SJCRH30 (cell line): ENCODE measurements around the gene TLE6. TPM values are rescaled to one million over a fixed set of nuclear protein-coding genes. Genes with fewer than 3 reads are reported as not detected.
"Not testable (repeated sequence)": the region's sequence is repeated elsewhere in the genome, so short reads cannot be mapped to it uniquely, and the experiment has no call there.

Experiments used
- DNase-seq, 2 experiments: peaks; one replicate each; pipeline ENCODE4 v3.0.0-alpha.2; 2015 to 2020
- H3K27ac ChIP-seq: fragments of 250-450 bp; sonication (Bioruptor Pico); 2 replicates; pipeline ENCODE4 v1.5.1; 2020; ENCODE audit warnings: mild to moderate bottlenecking, moderate library complexity
- H3K27me3 ChIP-seq: fragments of 250-450 bp; sonication (Bioruptor Pico); 2 replicates; pipeline ENCODE4 v1.5.1; 2020; ENCODE audit warnings: mild to moderate bottlenecking, moderate library complexity
- H3K36me3 ChIP-seq: fragments of 250-450 bp; sonication (Bioruptor Pico); 2 replicates; pipeline ENCODE4 v1.5.1; 2020; ENCODE audit warnings: mild to moderate bottlenecking, moderate library complexity
- H3K4me1 ChIP-seq: fragments of 250-450 bp; sonication (Bioruptor Pico); 2 replicates; pipeline ENCODE4 v1.5.1; 2020; ENCODE audit warnings: mild to moderate bottlenecking, moderate library complexity
- H3K4me3 ChIP-seq: fragments of 250-450 bp; sonication (Bioruptor Pico); 2 replicates; pipeline ENCODE4 v1.5.1; 2020; ENCODE audit warnings: mild to moderate bottlenecking, moderate library complexity
- H3K9me3 ChIP-seq: fragments of 250-450 bp; sonication (Bioruptor Pico); replicated peaks from 2 replicates; pipeline ENCODE4 v1.5.1; 2020; ENCODE audit warnings: mild to moderate bottlenecking, moderate library complexity
- total RNA-seq: library from RNA; depleted of rRNA; stranded (reverse); fragments of >200 nt; shearing (Covaris generic); gene quantifications from 2 replicates; pipeline ENCODE4 v1.2.3, GENCODE V29; 2014

TLE6 gene
- total RNA-seq, 1 experiment from 2014 or later: 2.6 TPM

DNA sequence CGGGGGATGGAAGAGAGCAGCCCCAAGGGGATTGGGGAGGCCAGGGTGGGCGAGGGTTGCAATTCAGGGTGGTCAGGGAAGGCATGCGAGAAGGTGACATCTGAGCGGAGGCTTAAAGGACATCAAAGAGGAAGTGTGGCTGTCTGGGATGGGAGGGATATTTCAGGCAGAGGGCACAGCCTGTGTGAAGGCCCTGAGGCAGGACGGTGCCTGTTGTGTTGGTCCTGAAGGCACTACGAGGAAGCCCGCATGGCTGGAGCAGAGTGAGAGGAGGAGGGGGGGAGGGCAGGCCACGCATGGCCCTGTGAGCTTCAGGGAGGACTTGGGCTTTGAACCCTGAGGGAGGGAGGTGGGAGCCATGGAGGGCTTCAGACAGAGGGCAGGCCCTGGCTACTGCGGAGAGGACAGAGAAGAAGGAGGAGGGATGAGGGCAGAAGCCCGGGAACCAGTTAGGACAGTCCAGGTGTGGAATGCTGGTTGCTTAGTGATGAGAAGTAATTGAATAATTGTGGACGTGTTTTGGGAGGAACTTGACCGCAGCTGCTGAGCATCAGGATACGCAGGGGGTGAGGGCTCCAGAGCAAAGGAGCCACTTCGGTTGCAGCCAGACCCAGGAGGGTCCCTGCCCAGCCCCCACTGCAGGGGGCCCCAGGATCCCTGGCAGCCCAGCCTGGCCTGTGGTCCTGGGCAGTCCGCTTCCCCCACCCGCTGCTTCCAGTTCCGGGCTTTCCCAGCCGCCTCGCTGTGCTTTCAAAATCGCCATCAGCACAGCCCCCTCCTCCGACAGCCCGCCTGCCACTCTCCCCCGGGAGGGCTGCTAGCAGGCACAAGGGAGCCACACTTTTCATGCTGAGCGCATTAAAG is 6.2 kb downstream of the TLE6 start:
- no peaks in the 10 kb centered on the region for H3K9me3 ChIP-seq
- peak; percentile 95 to 96 for DNase-seq
- H3K4me1 ChIP-seq: peaks cover 16% of the 10 kb centered on the region; the same call in 1 of the 2 replicates
- H3K27me3 ChIP-seq: no peaks in the 10 kb centered on the region
- no peaks in the 10 kb centered on the region for H3K36me3 ChIP-seq
- peak overlapping the region; percentile 63 for H3K27ac ChIP-seq
- H3K4me3 ChIP-seq: peak overlapping the region; percentile 18

DNA sequence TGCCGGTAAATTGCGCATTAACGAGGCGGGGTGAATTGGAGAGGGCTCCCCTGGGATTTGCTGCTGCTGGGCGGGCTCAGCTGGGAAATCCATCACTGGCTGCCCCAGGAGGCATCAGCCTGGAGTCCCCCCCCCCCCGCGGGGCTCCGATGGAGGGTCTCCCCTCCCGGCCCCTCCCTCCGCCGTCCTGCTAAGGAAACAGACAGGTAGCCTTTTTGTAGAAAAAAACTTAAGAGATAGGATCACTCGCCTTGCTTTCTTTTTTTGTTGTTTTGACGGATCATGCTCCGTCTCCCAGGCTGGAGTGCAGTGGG is 6.8 kb downstream of the TLE6 start:
- Histone ChIP-seq H3K9me3 (no peaks in the 10 kb centered on the region), H3K36me3 (no peaks in the 10 kb centered on the region), H3K27ac (peak overlapping the region; percentile 63), H3K27me3 (no peaks in the 10 kb centered on the region), H3K4me1 (peaks cover 16% of the 10 kb centered on the region; the same call in 1 of the 2 replicates), H3K4me3 (peak overlapping the region; percentile 18)
- DNase-seq: no peak

DNA sequence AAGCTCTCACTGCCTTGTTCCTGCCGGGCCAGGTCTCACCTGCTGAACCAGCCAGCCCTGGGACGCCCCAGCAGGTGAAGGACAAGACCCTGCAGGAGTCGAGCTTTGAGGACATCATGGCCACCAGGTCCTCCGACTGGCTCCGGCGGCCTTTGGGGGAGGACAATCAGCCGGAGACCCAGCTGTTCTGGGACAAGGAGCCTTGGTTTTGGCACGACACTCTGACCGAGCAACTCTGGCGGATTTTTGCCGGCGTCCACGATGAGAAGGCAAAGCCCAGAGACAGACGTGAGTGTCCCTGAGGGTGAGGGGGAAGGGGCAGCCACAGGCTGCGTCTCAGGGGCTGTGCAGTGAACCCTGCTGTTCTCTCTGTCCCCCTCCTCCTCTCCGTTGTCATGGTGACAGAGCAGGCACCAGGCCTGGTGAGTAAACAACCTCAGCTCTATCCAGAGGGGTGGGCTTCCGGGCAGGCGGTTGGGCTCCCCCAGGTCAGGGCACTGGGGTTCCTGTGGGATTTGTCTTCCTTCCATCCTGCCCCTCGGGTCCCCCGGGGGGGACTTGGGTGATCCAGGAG is 9.7 kb downstream of the TLE6 start:
- Histone ChIP-seq H3K4me3 (no peak overlapping the region), H3K9me3 (no peaks in the 10 kb centered on the region), H3K27ac (no peak overlapping the region), H3K36me3 (no peaks in the 10 kb centered on the region), H3K4me1 (peaks cover 16% of the 10 kb centered on the region; the same call in 1 of the 2 replicates), H3K27me3 (no peaks in the 10 kb centered on the region)
- DNase-seq: peak; percentile 37 to 38

DNA sequence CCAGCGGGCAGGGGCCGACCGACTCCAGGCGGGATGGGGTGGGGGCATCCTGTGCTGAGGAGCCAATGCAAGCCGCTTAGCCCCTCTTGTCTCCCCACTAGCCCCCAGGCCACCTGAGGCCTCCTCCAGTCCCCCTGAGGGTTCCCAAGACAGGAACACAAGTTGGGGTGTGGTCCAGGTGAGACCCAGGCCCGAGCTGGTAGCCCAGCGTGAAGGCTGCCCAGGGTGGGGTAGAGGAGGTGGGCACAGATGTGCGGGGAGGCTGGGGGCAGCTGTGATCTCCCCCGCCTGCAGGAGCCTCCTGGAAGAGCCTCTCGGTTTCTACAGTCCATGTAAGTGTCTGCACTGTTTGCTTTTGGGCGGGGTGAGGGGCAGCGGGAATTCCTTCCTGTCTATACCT is 10.4 kb downstream of the TLE6 start:
- DNase-seq: no peak
- Histone ChIP-seq H3K36me3 (no peaks in the 10 kb centered on the region), H3K27me3 (no peaks in the 10 kb centered on the region), H3K27ac (no peak overlapping the region), H3K4me1 (peaks cover 13% of the 10 kb centered on the region; the same call in 1 of the 2 replicates), H3K9me3 (no peaks in the 10 kb centered on the region), H3K4me3 (no peak overlapping the region)

DNA sequence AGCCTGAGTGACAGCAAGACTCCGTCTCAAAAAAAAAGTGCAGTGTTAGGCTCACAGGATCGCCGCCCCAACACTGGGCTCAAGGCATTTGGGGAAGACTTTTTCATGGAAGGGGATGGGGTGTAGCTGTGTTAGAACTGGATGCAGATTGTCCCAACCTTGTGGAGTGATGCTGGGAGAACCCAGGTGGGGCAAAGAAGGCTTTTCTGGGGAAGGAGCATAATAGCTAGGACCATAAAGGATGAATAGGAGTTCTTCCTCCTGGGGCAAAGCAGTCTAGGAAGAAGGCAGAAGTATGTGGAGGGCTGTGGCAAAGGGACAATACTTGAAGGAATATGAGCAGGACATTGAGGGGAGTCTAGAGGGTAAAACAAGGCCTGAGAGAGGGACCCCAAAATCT is 11.2 kb downstream of the TLE6 start:
- no peak overlapping the region for H3K4me3 ChIP-seq
- DNase-seq: no peak
- no peaks in the 10 kb centered on the region for H3K27me3 ChIP-seq
- H3K36me3 ChIP-seq: no peaks in the 10 kb centered on the region
- no peak overlapping the region for H3K27ac ChIP-seq
- H3K9me3 ChIP-seq: no peaks in the 10 kb centered on the region
- H3K4me1 ChIP-seq: peaks cover 8% of the 10 kb centered on the region; the same call in 1 of the 2 replicates

DNA sequence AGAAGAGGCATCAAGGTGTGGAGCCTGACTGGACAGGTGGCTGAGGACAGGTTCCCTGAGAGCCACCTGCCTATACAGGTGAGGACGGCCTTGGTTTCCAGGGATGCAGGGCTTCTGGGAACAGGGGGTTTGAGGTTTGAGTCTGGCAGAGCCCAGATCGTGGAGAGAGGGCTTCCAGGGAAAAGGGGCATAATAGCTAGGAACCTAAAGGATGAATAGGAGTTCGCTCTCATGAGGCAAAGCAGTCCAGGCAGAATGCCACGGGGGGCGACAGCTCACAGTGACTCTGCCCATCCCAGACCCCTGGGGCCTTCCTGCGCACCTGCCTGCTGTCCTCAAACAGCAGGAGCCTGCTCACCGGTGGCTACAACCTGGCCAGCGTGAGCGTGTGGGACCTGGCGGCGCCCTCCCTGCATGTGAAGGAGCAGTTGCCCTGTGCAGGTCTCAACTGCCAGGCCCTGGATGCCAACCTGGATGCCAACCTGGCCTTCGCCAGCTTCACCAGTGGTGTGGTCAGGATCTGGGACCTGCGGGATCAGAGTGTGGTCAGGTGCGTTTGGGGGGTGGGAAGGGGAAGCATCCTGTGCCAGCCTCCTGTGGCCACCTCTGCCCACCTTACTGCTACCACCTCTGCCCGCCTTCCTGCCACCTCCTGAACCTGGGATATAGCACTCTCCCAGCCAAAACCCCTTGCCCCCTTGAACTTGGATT is 12.0 kb downstream of the TLE6 start:
- H3K4me3 ChIP-seq: no peak overlapping the region
- H3K4me1 ChIP-seq: peaks cover 6% of the 10 kb centered on the region; the same call in 1 of the 2 replicates
- no peaks in the 10 kb centered on the region for H3K27me3 ChIP-seq
- no peaks in the 10 kb centered on the region for H3K9me3 ChIP-seq
- no peaks in the 10 kb centered on the region for H3K36me3 ChIP-seq
- no peak for DNase-seq
- no peak overlapping the region for H3K27ac ChIP-seq

DNA sequence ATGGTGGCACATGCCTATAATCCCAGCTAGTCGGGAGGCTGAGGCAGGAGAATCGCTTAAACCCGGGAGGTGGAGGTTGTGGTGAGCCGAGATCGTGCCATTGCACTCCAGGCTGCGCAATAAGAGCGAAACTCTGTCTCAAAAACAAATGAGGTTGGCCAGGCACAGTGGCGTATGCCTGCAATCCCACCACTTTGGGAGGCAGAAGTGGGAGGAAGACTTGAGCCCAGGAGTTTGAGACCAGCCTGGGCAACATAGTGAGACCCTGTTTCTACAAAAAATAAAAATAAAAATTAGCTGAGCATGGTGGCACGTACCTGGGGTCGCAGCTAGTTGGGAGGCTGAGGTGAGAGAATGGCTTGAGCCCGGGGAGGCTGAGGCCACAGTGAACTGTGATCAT is 15.0 kb downstream of the TLE6 start:
- not testable (repeated sequence) for DNase-seq, H3K9me3 ChIP-seq, H3K4me1 ChIP-seq, H3K27me3 ChIP-seq, H3K4me3 ChIP-seq, H3K27ac ChIP-seq, H3K36me3 ChIP-seq

DNA sequence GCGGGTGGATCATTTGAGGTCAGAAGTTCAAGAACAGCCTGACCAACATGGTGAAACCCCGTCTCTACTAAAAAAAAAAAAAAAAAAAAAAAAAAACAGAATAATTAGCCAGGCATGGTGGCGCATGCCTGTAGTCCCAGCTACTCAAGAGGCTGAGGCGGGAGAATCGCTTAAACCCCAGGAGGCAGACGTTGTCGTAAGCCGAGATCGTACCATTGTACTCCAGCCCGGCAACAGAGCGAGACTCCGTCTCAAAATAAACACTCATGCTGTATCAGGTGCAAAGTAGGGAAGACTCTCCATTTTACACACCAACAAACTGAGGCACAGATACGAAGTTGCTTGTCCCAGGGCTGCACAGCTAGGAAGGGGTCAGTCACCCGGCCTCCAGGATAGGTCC is 15.6 kb downstream of the TLE6 start:
- H3K4me1 ChIP-seq: no peaks in the 10 kb centered on the region; the same call in 1 of the 2 replicates
- no peaks in the 10 kb centered on the region for H3K9me3 ChIP-seq
- no peaks in the 10 kb centered on the region for H3K36me3 ChIP-seq
- H3K27ac ChIP-seq: no peak overlapping the region
- no peak overlapping the region for H3K4me3 ChIP-seq
- no peak for DNase-seq
- no peaks in the 10 kb centered on the region for H3K27me3 ChIP-seq

DNA sequence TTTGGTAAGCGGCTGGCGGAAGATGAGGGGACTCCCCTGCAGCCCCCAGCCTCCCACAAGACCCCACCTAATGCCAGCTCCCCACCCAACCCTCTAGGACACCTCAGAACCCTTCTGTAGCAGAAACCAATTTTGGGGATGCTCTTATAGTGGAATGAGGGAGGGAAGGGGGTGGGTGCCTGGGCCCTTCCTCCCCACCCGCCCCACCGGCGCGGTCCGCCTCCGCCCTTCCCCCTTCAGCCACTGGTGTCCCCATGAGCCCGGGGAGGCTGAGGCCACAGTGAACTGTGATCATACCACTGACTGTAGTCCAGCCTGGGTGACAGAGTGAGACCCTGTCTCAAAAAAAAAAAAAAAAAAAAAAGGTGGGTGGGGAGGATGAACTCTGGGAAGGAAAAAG is 16.2 kb downstream of the TLE6 start:
- Histone ChIP-seq H3K27ac (no peak overlapping the region), H3K9me3 (no peaks in the 10 kb centered on the region), H3K27me3 (no peaks in the 10 kb centered on the region), H3K4me1 (no peaks in the 10 kb centered on the region), H3K4me3 (no peak overlapping the region), H3K36me3 (no peaks in the 10 kb centered on the region)
- DNase-seq: no peak

DNA sequence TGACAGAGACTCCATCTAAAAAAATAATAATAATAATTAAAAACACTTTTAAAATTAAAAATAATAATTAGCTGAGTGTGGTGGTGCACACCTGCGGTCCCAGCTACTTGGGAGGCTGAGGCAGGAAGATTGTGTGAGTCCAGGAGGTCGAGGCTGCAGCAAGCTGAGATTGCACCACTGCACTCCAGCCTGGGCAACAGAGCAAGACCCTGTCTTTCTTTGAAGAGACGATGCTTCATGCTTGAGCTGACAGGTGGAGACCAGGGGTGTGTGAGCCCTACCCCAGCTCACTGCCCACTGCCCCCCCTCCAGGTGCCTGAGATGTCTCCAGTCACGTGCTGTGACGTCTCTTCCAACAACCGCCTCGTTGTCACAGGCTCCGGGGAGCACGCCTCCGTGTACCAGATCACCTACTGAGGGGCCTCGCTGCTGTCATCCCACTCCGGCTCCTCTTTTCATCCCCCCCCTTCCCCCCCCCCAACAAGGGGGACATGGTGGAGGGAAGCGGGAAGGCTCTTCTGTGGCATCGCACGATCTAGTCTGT is 17.3 kb downstream of the TLE6 start:
- Histone ChIP-seq H3K4me3 (no peak overlapping the region), H3K36me3 (no peaks in the 10 kb centered on the region), H3K4me1 (no peaks in the 10 kb centered on the region), H3K9me3 (no peaks in the 10 kb centered on the region), H3K27ac (no peak overlapping the region), H3K27me3 (no peaks in the 10 kb centered on the region)
- DNase-seq: no peak

DNA sequence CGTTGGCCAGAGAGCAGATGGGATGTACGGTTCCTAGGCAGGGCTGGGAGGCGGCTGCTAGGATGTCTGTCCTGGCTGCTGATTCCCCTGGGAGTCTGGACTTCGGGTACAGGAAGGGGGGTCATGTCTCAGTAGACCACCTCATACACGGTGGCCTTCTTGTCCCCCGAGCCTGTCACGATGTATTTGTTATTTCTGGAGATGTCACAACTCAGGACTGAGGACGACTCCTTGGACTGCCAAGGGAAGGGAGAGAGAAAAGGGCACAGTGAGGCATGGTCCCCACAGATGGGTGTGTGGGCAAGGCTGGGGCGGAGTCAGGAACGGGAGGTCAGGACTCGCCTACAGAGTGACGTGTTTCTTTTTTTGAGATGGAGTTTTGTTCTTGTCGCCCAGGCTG is 20.4 kb downstream of the TLE6 start:
- no peaks in the 10 kb centered on the region for H3K9me3 ChIP-seq
- no peaks in the 10 kb centered on the region for H3K27me3 ChIP-seq
- H3K27ac ChIP-seq: no peak overlapping the region
- H3K36me3 ChIP-seq: no peaks in the 10 kb centered on the region
- no peak overlapping the region for H3K4me3 ChIP-seq
- no peak for DNase-seq
- H3K4me1 ChIP-seq: no peaks in the 10 kb centered on the region

DNA sequence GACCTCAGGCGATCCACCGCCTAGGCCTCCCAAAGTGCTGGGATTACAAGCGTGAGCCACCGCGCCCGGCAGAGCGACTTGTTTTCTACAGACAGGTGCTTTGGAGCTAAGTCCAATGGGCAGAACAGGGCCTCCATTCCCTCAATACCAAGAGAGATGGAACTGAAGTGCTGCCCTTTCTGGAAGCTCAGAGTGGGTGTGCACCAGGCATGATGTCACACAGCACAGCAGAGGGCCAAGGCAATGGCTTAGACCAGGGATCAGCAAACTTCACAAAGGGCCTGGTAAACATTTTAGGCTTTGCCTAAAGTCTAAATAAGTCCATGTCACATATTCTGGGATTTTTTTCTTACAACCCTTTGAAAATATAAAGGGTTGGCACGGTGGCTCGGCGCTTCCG is 21.3 kb downstream of the TLE6 start:
- Histone ChIP-seq H3K9me3 (no peaks in the 10 kb centered on the region), H3K4me1 (no peaks in the 10 kb centered on the region), H3K27me3 (no peaks in the 10 kb centered on the region), H3K27ac (no peak overlapping the region), H3K36me3 (no peaks in the 10 kb centered on the region), H3K4me3 (no peak overlapping the region)
- DNase-seq: no peak

DNA sequence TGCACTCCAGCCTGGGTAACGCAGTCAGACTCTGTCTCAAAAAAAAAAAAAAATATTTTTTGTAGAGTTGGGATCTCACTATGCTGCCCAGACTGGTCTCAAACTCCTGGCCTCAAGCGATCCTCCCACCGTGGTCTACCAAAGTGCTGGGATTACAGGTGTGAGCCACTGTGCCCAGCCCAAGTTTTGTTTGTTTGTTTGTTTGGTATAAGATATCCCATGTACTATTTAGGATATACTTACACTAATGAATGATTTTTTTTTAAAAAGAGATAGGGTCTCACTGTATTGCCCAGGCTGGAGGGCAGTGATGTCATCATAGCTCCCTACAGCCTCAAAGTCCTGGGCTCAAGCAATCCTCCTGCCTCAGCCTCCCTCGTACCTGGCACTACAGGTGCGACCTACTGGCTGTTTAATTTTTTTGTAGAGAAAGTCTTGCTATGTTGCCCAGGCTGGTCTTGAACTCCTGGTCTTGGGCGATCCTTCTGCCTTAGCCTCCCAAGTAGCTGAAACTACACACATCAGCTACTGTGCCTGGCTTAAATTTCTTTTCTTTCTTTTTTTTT is 24.0 kb downstream of the TLE6 start:
- no peaks in the 10 kb centered on the region for H3K27me3 ChIP-seq
- no peak for DNase-seq
- H3K27ac ChIP-seq: no peak overlapping the region
- H3K9me3 ChIP-seq: no peaks in the 10 kb centered on the region
- no peak overlapping the region for H3K4me3 ChIP-seq
- H3K4me1 ChIP-seq: no peaks in the 10 kb centered on the region
- H3K36me3 ChIP-seq: no peaks in the 10 kb centered on the region

DNA sequence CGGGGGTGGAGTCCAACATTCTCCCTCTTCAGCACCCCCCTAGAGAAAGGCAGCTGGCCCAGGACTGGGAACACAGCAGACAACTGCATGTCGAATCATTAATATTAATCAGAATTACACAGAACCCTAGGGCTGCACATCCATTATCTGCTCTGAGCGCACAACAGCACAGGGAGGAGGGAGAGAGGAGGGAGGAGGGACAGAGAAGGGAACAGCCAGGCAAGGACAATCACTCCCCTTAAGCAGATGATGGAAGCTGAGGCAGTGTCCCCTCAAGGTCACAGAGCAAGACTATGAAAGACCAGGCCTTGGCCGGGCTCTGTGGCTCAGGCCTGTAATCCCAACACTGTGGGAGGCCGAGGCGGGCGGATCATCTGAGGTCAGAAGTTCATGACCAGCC is 25.7 kb downstream of the TLE6 start:
- Histone ChIP-seq H3K36me3 (no peaks in the 10 kb centered on the region), H3K4me1 (no peaks in the 10 kb centered on the region), H3K27me3 (no peaks in the 10 kb centered on the region), H3K27ac (no peak overlapping the region), H3K9me3 (no peaks in the 10 kb centered on the region), H3K4me3 (no peak overlapping the region)
- DNase-seq: no peak

DNA sequence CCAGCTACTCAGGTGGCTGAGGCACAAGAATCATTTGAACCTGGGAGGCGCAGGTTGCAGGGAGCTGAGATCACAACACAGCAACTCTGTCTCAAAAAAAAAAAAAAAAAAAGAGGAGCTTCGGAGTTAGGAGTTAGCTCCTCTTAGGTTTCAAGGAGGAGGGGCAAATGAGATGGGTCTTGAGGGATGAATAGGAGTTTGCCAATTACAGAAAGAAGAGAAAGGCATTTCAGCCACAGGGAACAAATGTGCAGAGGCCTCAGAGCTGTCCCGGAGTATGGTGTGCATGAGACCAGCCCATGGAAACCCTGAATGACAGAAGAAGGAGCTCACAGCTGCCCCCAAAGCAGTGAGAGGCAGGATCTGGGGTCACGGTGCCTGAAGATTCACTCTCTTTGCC is 27.2 kb downstream of the TLE6 start:
- Histone ChIP-seq H3K27me3 (no peaks in the 10 kb centered on the region), H3K4me3 (no peak overlapping the region), H3K36me3 (no peaks in the 10 kb centered on the region), H3K27ac (no peak overlapping the region), H3K4me1 (no peaks in the 10 kb centered on the region), H3K9me3 (no peaks in the 10 kb centered on the region)
- no peak for DNase-seq
